Osteoblast (primary cell): ENCODE measurements around the gene NTN4. TPM values are rescaled to one million over a fixed set of nuclear protein-coding genes. Genes with fewer than 3 reads are reported as not detected.
A peak's percentile ranks its signal among the peaks of the same experiment; 100 is the strongest.
"Not testable (repeated sequence)": the region's sequence is repeated elsewhere in the genome, so short reads cannot be mapped to it uniquely, and the experiment has no call there.

Experiments
- DNase-seq: peaks from one replicate; pipeline ENCODE4 v3.0.0; 2011; ENCODE audit warnings: low spot score, mixed read lengths; ENCODE audit not compliant: insufficient read length; ENCODE audit errors: missing footprints
- H2AFZ ChIP-seq: 2 replicates; pipeline ENCODE4 v1.6.0; 2011; ENCODE audit warnings: mild to moderate bottlenecking, low read length
- H3K27ac ChIP-seq: 2 replicates; pipeline ENCODE4 v1.5.1; 2011; ENCODE audit warnings: mild to moderate bottlenecking, low read depth, low read length, moderate library complexity
- H3K27me3 ChIP-seq: 2 replicates; pipeline ENCODE4 v1.6.0; 2012; ENCODE audit warnings: mild to moderate bottlenecking, control low read depth, inconsistent platforms, low read length, moderate library complexity; ENCODE audit not compliant: insufficient read depth
- H3K36me3 ChIP-seq: 2 replicates; pipeline ENCODE4 v1.5.1; 2011; ENCODE audit warnings: mild to moderate bottlenecking, low read length, control low read depth, moderate library complexity; ENCODE audit not compliant: insufficient read depth
- H3K4me1 ChIP-seq: 2 replicates; pipeline ENCODE4 v1.5.1; 2011; ENCODE audit warnings: mild to moderate bottlenecking, low read length, control low read depth, moderate library complexity; ENCODE audit not compliant: insufficient read depth
- H3K4me2 ChIP-seq: 2 replicates; pipeline ENCODE4 v1.6.0; 2011; ENCODE audit warnings: mild to moderate bottlenecking, low read length; ENCODE audit not compliant: insufficient read depth
- H3K4me3 ChIP-seq: fragments of 200-600 bp; sonication (generic); 3 replicates; pipeline ENCODE4 v1.5.1; 2012; ENCODE audit warnings: mild to moderate bottlenecking, low read length, inconsistent platforms; ENCODE audit not compliant: insufficient read depth
- H3K79me2 ChIP-seq: 2 replicates; pipeline ENCODE4 v1.6.0; 2012; ENCODE audit warnings: mild to moderate bottlenecking, low read length, control low read depth, inconsistent platforms; ENCODE audit not compliant: insufficient read depth
- H3K9me3 ChIP-seq: 2 replicates; pipeline ENCODE4 v1.5.1; 2011; ENCODE audit warnings: low read depth, low read length, control low read depth
- H4K20me1 ChIP-seq: 2 replicates; pipeline ENCODE4 v1.6.0; 2012; ENCODE audit warnings: mild to moderate bottlenecking, low read length, control low read depth; ENCODE audit not compliant: insufficient read depth
- CTCF ChIP-seq: IDR thresholded peaks from 2 replicates; pipeline ENCODE4 v1.5.1; 2011; ENCODE audit warnings: mild to moderate bottlenecking, low read depth, low read length, moderate library complexity; ENCODE audit errors: extremely low read depth
- total RNA-seq: library from RNA; depleted of rRNA; stranded (reverse); fragments of >200 nt; gene quantifications from 2 replicates; pipeline ENCODE4 v1.2.3, GENCODE V29; 2012

NTN4 gene
- total RNA-seq, 1 donor = 47.8 TPM

DNA sequence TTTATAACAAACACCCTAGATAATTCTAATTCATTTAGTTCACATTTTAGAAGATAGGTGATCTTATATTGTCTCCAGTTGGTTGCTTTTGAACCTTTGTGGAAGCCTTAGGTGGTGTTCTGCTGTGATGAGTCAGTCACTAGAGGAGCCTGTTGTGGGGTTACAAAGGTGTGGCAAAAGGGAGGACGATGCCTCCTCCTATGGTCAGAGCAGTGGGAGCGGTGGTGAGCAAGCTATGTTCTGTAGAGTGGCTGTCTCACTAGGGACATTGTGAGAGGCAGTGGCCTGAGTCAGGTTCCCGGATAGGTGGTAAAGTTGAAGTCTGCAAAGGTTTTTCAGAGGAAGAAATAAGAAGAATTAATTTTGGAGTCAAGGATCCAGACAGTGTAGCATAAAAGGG, 167.7 kb downstream of the NTN4 start:
- Histone ChIP-seq H3K4me3 (no peak overlapping the region), H3K4me2 (no peak overlapping the region), H3K27me3 (no peaks in the 10 kb centered on the region), H2AFZ (no peak overlapping the region), H3K36me3 (no peaks in the 10 kb centered on the region), H3K4me1 (peaks cover 16% of the 10 kb centered on the region), H3K9me3 (no peaks in the 10 kb centered on the region), H3K27ac (peak overlapping the region; percentile 53), H4K20me1 (no peaks in the 10 kb centered on the region), H3K79me2 (no peaks in the 10 kb centered on the region)
- no peak for DNase-seq
- TF ChIP-seq CTCF = no peak

DNA sequence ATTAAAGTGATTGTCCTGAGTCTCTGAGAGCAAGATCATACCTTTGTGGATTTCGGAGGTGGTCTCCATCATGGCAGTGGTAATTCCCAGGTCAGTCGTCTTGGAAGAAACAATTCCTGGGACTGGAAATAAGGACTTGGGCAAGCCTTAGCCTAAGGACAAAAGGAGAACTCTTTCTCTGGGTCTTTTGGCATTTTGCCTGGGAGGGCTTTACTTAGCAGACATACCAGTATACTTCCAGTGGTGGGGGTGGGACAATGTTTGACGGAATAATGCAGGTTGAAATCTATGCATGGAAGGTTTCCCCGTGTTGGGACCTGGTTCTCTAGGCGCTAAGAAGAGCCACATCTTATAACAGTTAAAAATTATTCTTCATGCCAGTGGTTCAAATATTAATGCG, 168.8 kb downstream of the NTN4 start:
- TF ChIP-seq CTCF = no peak

GRCh38 chr12:95620171-95620570, 170.4 kb downstream of the NTN4 start:
- TF ChIP-seq CTCF = no peak
- no peaks in the 10 kb centered on the region for H4K20me1 ChIP-seq
- H3K27me3 ChIP-seq = no peaks in the 10 kb centered on the region
- no peak overlapping the region for H3K4me2 ChIP-seq
- no peaks in the 10 kb centered on the region for H3K79me2 ChIP-seq
- no peak overlapping the region for H2AFZ ChIP-seq
- no peak overlapping the region for H3K4me3 ChIP-seq
- no peak for DNase-seq
- H3K9me3 ChIP-seq = no peaks in the 10 kb centered on the region
- no peak overlapping the region for H3K27ac ChIP-seq
- H3K4me1 ChIP-seq = peaks cover 16% of the 10 kb centered on the region
- H3K36me3 ChIP-seq = no peaks in the 10 kb centered on the region

More for the DNA sequence above, 168.8 kb downstream of the NTN4 start:
- Histone ChIP-seq H3K27ac (no peak overlapping the region), H3K4me1 (peaks cover 16% of the 10 kb centered on the region), H3K27me3 (no peaks in the 10 kb centered on the region), H3K4me2 (no peak overlapping the region), H3K9me3 (no peaks in the 10 kb centered on the region), H4K20me1 (no peaks in the 10 kb centered on the region), H3K79me2 (no peaks in the 10 kb centered on the region), H3K36me3 (no peaks in the 10 kb centered on the region), H3K4me3 (no peak overlapping the region), H2AFZ (no peak overlapping the region)
- DNase-seq = no peak

DNA sequence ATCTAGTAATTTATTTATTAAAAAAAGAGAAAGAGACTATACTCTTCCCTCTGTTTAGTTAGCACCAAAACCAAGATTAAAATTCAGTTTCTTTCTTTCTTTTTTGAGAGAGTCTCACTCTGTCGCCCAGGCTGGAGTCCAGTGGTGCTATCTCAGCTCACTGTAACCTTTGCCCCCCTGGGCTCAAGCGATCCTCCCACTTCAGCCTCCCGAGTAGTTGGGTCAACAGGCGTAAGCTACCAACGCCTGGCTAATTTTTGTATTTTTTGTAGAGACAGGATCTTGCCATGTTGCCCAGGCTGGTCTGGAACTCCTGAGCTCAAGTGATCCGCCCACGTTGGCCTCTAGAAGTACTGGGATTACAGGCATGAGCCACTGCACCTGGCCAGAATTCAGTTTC, 174.1 kb downstream of the NTN4 start:
- not testable (repeated sequence) for H4K20me1 ChIP-seq, H3K27me3 ChIP-seq, H3K4me3 ChIP-seq

GRCh38 chr12:95615749-95616148, 174.8 kb downstream of the NTN4 start:
- no peak for TF ChIP-seq CTCF
- H3K4me3 ChIP-seq = no peak overlapping the region
- H4K20me1 ChIP-seq = no peaks in the 10 kb centered on the region
- H3K4me2 ChIP-seq = no peak overlapping the region
- DNase-seq = no peak
- H3K27me3 ChIP-seq = no peaks in the 10 kb centered on the region
- H3K36me3 ChIP-seq = no peaks in the 10 kb centered on the region
- no peaks in the 10 kb centered on the region for H3K79me2 ChIP-seq
- H3K9me3 ChIP-seq = no peaks in the 10 kb centered on the region
- peak overlapping the region; percentile 65 for H2AFZ ChIP-seq
- peak overlapping the region; percentile 19 for H3K27ac ChIP-seq
- H3K4me1 ChIP-seq = no peaks in the 10 kb centered on the region

More for the DNA sequence above, 174.1 kb downstream of the NTN4 start:
- not testable (repeated sequence) for DNase-seq, H3K36me3 ChIP-seq, H3K79me2 ChIP-seq, H3K9me3 ChIP-seq, H3K27ac ChIP-seq, H3K4me2 ChIP-seq, H2AFZ ChIP-seq, H3K4me1 ChIP-seq
